Activated naive CD4-positive, alpha-beta T cell treated with anti-CD3 and anti-CD28 coated beads, Interleukin-2, amount 50 U/mL, for 24 hours (primary cell): ENCODE results near the gene EPYC.

ENCODE experiments used
- H3K27ac Mint-ChIP-seq: one replicate; pipeline ENCODE4 v1.8.0; 2021; ENCODE audit warnings: mild to moderate bottlenecking, mixed read lengths
- H3K27me3 Mint-ChIP-seq: one replicate; pipeline ENCODE4 v1.8.0; 2021; ENCODE audit warnings: mixed read lengths
- H3K36me3 Mint-ChIP-seq: one replicate; pipeline ENCODE4 v1.8.0; 2021; ENCODE audit warnings: mixed read lengths
- H3K4me1 Mint-ChIP-seq: one replicate; pipeline ENCODE4 v1.8.0; 2021; ENCODE audit warnings: mixed read lengths
- H3K4me3 Mint-ChIP-seq: one replicate; pipeline ENCODE4 v1.8.0; 2021; ENCODE audit warnings: mild to moderate bottlenecking, mixed read lengths
- H3K9me3 Mint-ChIP-seq: one replicate; pipeline ENCODE4 v1.8.0; 2021; ENCODE audit warnings: mixed read lengths

The EPYC gene

GRCh38 chr12:90978117-90978770, 26.5 kb downstream of the EPYC start:
- no peaks in the 10 kb centered on the region for H3K4me1 Mint-ChIP-seq
- no peak overlapping the region for H3K27ac Mint-ChIP-seq
- no peaks in the 10 kb centered on the region for H3K36me3 Mint-ChIP-seq
- H3K9me3 Mint-ChIP-seq = no peaks in the 10 kb centered on the region
- peaks cover 2% of the 10 kb centered on the region for H3K27me3 Mint-ChIP-seq
- no peak overlapping the region for H3K4me3 Mint-ChIP-seq

GRCh38 chr12:90977224-90977623, 27.5 kb downstream of the EPYC start:
- Mint-ChIP-seq H3K9me3 (no peaks in the 10 kb centered on the region), H3K4me3 (no peak overlapping the region), H3K27me3 (peaks cover 4% of the 10 kb centered on the region), H3K36me3 (no peaks in the 10 kb centered on the region), H3K27ac (no peak overlapping the region), H3K4me1 (no peaks in the 10 kb centered on the region)

- Mint-ChIP-seq H3K27me3 (peaks cover 6% of the 10 kb centered on the region), H3K4me1 (no peaks in the 10 kb centered on the region), H3K4me3 (no peak overlapping the region), H3K36me3 (no peaks in the 10 kb centered on the region), H3K9me3 (no peaks in the 10 kb centered on the region), H3K27ac (no peak overlapping the region)
Observed at GRCh38 chr12:90974286-90974685, 30.5 kb downstream of the EPYC start.

- Mint-ChIP-seq H3K36me3 (no peaks in the 10 kb centered on the region), H3K27ac (no peak overlapping the region), H3K27me3 (peaks cover 8% of the 10 kb centered on the region), H3K9me3 (no peaks in the 10 kb centered on the region), H3K4me3 (no peak overlapping the region), H3K4me1 (no peaks in the 10 kb centered on the region)
Observed at GRCh38 chr12:90972226-90972625, 32.5 kb downstream of the EPYC start.

GRCh38 chr12:90970911-90971310, 33.9 kb downstream of the EPYC start:
- Mint-ChIP-seq H3K27ac (no peak overlapping the region), H3K4me1 (no peaks in the 10 kb centered on the region), H3K27me3 (peaks cover 10% of the 10 kb centered on the region), H3K9me3 (no peaks in the 10 kb centered on the region), H3K4me3 (no peak overlapping the region), H3K36me3 (no peaks in the 10 kb centered on the region)

- no peak overlapping the region for H3K27ac Mint-ChIP-seq
- H3K4me1 Mint-ChIP-seq = no peaks in the 10 kb centered on the region
- H3K36me3 Mint-ChIP-seq = no peaks in the 10 kb centered on the region
- H3K9me3 Mint-ChIP-seq = no peaks in the 10 kb centered on the region
- no peak overlapping the region for H3K4me3 Mint-ChIP-seq
- peaks cover 10% of the 10 kb centered on the region for H3K27me3 Mint-ChIP-seq
Observed at GRCh38 chr12:90970471-90970870, 34.3 kb downstream of the EPYC start.

- Mint-ChIP-seq H3K4me3 (no peak overlapping the region), H3K4me1 (no peaks in the 10 kb centered on the region), H3K27me3 (peaks cover 10% of the 10 kb centered on the region), H3K27ac (no peak overlapping the region), H3K36me3 (no peaks in the 10 kb centered on the region), H3K9me3 (no peaks in the 10 kb centered on the region)
Observed at GRCh38 chr12:90969851-90970250, 34.9 kb downstream of the EPYC start.

- no peaks in the 10 kb centered on the region for H3K9me3 Mint-ChIP-seq
- no peaks in the 10 kb centered on the region for H3K36me3 Mint-ChIP-seq
Observed at GRCh38 chr12:90969346-90969745, 35.4 kb downstream of the EPYC start.

GRCh38 chr12:90965204-90965603, 39.6 kb downstream of the EPYC start:
- no peak overlapping the region for H3K4me3 Mint-ChIP-seq
- H3K36me3 Mint-ChIP-seq = no peaks in the 10 kb centered on the region
- H3K9me3 Mint-ChIP-seq = no peaks in the 10 kb centered on the region
- no peaks in the 10 kb centered on the region for H3K4me1 Mint-ChIP-seq
- peaks cover 9% of the 10 kb centered on the region for H3K27me3 Mint-ChIP-seq
- H3K27ac Mint-ChIP-seq = no peak overlapping the region

More at GRCh38 chr12:90969346-90969745, 35.4 kb downstream of the EPYC start:
- H3K27me3 Mint-ChIP-seq = peaks cover 10% of the 10 kb centered on the region
- no peaks in the 10 kb centered on the region for H3K4me1 Mint-ChIP-seq
- no peak overlapping the region for H3K27ac Mint-ChIP-seq
- no peak overlapping the region for H3K4me3 Mint-ChIP-seq

- H3K4me1 Mint-ChIP-seq = no peaks in the 10 kb centered on the region
Observed at GRCh38 chr12:90964616-90965015, 40.2 kb downstream of the EPYC start.

GRCh38 chr12:90963946-90964345, 40.8 kb downstream of the EPYC start:
- H3K27me3 Mint-ChIP-seq = peaks cover 6% of the 10 kb centered on the region

More at GRCh38 chr12:90964616-90965015, 40.2 kb downstream of the EPYC start:
- peaks cover 7% of the 10 kb centered on the region for H3K27me3 Mint-ChIP-seq
- H3K4me3 Mint-ChIP-seq = no peak overlapping the region
- H3K36me3 Mint-ChIP-seq = no peaks in the 10 kb centered on the region
- no peak overlapping the region for H3K27ac Mint-ChIP-seq
- H3K9me3 Mint-ChIP-seq = no peaks in the 10 kb centered on the region

GRCh38 chr12:90961154-90961553, 43.6 kb downstream of the EPYC start:
- Mint-ChIP-seq H3K9me3 (no peaks in the 10 kb centered on the region), H3K4me1 (no peaks in the 10 kb centered on the region), H3K27ac (no peak overlapping the region), H3K27me3 (peaks cover 2% of the 10 kb centered on the region), H3K4me3 (no peak overlapping the region), H3K36me3 (no peaks in the 10 kb centered on the region)

More at GRCh38 chr12:90963946-90964345, 40.8 kb downstream of the EPYC start:
- H3K9me3 Mint-ChIP-seq = no peaks in the 10 kb centered on the region
- H3K4me1 Mint-ChIP-seq = no peaks in the 10 kb centered on the region
- H3K27ac Mint-ChIP-seq = no peak overlapping the region
- H3K36me3 Mint-ChIP-seq = no peaks in the 10 kb centered on the region
- H3K4me3 Mint-ChIP-seq = no peak overlapping the region

GRCh38 chr12:90959538-90960139, 45.1 kb downstream of the EPYC start:
- no peak overlapping the region for H3K27ac Mint-ChIP-seq

GRCh38 chr12:90959032-90959431, 45.7 kb downstream of the EPYC start:
- Mint-ChIP-seq H3K27ac (no peak overlapping the region), H3K36me3 (no peaks in the 10 kb centered on the region), H3K27me3 (peaks cover 2% of the 10 kb centered on the region), H3K9me3 (no peaks in the 10 kb centered on the region), H3K4me3 (no peak overlapping the region), H3K4me1 (no peaks in the 10 kb centered on the region)

More at GRCh38 chr12:90959538-90960139, 45.1 kb downstream of the EPYC start:
- H3K27me3 Mint-ChIP-seq = peaks cover 2% of the 10 kb centered on the region
- H3K4me3 Mint-ChIP-seq = no peak overlapping the region
- no peaks in the 10 kb centered on the region for H3K9me3 Mint-ChIP-seq
- no peaks in the 10 kb centered on the region for H3K36me3 Mint-ChIP-seq
- no peaks in the 10 kb centered on the region for H3K4me1 Mint-ChIP-seq

- no peaks in the 10 kb centered on the region for H3K9me3 Mint-ChIP-seq
- no peak overlapping the region for H3K27ac Mint-ChIP-seq
- no peaks in the 10 kb centered on the region for H3K4me1 Mint-ChIP-seq
- peaks cover 2% of the 10 kb centered on the region for H3K27me3 Mint-ChIP-seq
- H3K36me3 Mint-ChIP-seq = no peaks in the 10 kb centered on the region
- no peak overlapping the region for H3K4me3 Mint-ChIP-seq
Observed at GRCh38 chr12:90958347-90958746, 46.4 kb downstream of the EPYC start.

GRCh38 chr12:90954921-90955320, 49.9 kb downstream of the EPYC start, which contains the start of gene CCER1:
Gene CCER1, minus strand, starts transcription at chr12:90955176. Its CDS starts 434 bp downstream, at chr12:90954742.
- H3K27me3 Mint-ChIP-seq = peaks cover 2% of the 10 kb centered on the region
- H3K4me3 Mint-ChIP-seq = no peak within 1 kb of the TSS
- H3K36me3 Mint-ChIP-seq = no peaks in the 10 kb centered on the region
- H3K27ac Mint-ChIP-seq = no peak within 1 kb of the TSS
- no peaks in the 10 kb centered on the region for H3K4me1 Mint-ChIP-seq
- no peaks in the 10 kb centered on the region for H3K9me3 Mint-ChIP-seq
